Measurements from ENCODE around the gene ASMT. TPM values are rescaled to one million over a fixed set of nuclear protein-coding genes. Genes with fewer than 3 reads are reported as not detected.
"Not testable (repeated sequence)": the region's sequence is repeated elsewhere in the genome, so short reads cannot be mapped to it uniquely, and the experiment has no call there.

The ASMT gene
- total RNA-seq = not detected

- no peak within 1 kb of the TSS for H3K27ac Mint-ChIP-seq
- intact Hi-C loops (cut with micrococcal nuclease) = no loop called here
- H3K4me1 Mint-ChIP-seq (ENCODE audit: low read depth) = no peaks in the 10 kb centered on the region
- no peak within 1 kb of the TSS for H3K4me3 Mint-ChIP-seq
- CTCF ChIA-PET = no interaction called here
- no peaks in the 10 kb centered on the region for H3K9me3 Mint-ChIP-seq
- no peak for DNase-seq
- no peaks in the 10 kb centered on the region for H3K27me3 Mint-ChIP-seq (ENCODE audit: low read depth)
- no peaks in the 10 kb centered on the region for H3K36me3 Mint-ChIP-seq (ENCODE audit: low read depth)
These were observed at the start of gene ASMT for GRCh38 chrX:1614927-1615326. ASMT (plus strand) TSS chrX:1615059; CDS start chrX:1615200, 141 bp downstream.

DNA sequence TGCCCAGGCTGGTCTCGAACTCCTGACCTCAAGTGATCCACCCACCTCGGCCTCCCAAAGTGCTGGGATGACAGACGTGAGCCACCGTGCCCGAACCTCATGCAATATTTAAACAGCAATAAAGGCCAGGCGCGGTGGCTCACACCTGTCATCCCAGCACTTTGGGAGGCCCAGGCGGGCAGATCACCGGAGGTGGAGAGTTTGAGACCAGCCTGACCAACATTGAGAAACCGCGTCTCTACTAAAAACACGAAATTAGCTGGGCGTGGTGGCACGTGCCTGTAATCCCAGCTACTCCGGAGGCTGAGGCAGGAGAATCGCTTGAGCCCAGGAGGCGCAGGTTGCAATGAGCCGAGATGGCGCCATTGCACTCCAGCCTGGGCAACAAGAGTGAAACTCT is 40.7 kb upstream of the ASMT start:
- CTCF ChIA-PET; H3K36me3 Mint-ChIP-seq (ENCODE audit: low read depth); DNase-seq; intact Hi-C loops (cut with micrococcal nuclease); H3K27me3 Mint-ChIP-seq (ENCODE audit: low read depth); H3K27ac Mint-ChIP-seq; H3K4me3 Mint-ChIP-seq; H3K9me3 Mint-ChIP-seq: not testable (repeated sequence)
- H3K4me1 Mint-ChIP-seq (ENCODE audit: low read depth) = peaks cover 21% of the 10 kb centered on the region

GRCh38 chrX:1576201-1576992 is 38.5 kb upstream of the ASMT start:
- intact Hi-C loops (cut with micrococcal nuclease) = no loop called here
- no peaks in the 10 kb centered on the region for H3K36me3 Mint-ChIP-seq (ENCODE audit: low read depth)
- no peak overlapping the region for H3K27ac Mint-ChIP-seq
- no peaks in the 10 kb centered on the region for H3K27me3 Mint-ChIP-seq (ENCODE audit: low read depth)
- CTCF ChIA-PET = no interaction called here
- peaks cover 7% of the 10 kb centered on the region for H3K4me1 Mint-ChIP-seq (ENCODE audit: low read depth)
- no peak overlapping the region for H3K4me3 Mint-ChIP-seq
- H3K9me3 Mint-ChIP-seq = peaks cover 2% of the 10 kb centered on the region
- DNase-seq = no peak

DNA sequence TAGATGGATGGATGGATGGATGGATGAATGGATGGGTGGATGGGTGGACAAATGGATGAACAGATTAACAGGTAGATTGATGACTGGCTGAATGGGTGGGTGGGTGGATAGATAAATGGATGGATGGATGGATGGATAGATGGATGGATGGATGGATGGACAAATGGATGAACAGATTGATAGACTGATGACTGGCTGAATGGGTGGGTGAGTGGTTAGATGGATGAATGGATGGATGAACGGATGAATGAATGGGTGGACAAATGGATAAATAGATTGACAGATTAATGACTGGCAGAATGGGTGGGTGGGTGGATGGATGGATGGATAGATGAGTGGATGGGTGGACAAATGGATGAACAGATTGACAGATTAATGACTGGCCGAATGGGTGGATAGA is 37.0 kb upstream of the ASMT start:
- Mint-ChIP-seq H3K9me3 (no peaks in the 10 kb centered on the region), H3K27me3 (ENCODE audit: low read depth) (no peaks in the 10 kb centered on the region)
- intact Hi-C loops (cut with micrococcal nuclease) = no loop called here

DNA sequence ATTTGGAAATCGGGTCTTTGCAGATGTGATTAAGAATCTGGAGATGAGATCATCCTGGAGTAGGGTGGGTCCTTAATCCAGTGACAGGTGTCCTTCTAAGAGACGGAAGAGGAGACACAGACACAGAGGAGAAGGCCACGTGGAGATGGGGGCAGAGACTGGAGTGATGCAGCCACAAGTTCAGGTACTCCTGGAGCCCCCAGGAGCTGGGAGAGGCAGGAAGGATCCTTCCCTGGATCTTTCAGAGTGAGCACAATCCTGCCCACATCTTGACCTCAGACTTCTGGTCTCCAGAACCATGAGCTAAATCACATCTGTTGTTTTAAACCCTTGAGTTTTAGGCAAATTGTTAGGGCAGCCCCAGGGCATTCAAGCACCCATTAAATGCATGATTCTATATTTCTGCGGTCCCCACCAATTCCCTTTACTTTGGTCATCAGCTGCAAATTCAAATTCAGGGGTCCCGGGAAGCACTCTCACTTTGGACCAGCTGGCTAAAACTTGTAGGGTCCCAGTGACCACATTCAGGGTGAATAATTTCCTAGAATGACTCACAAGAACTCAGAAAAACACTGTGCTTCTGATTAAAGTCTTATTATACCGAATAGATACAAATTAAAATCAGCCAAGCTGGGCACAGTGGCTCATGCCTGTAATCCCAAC is 36.2 kb upstream of the ASMT start:
- intact Hi-C loops (cut with micrococcal nuclease) = no loop called here
- Mint-ChIP-seq H3K27ac (no peak overlapping the region), H3K36me3 (ENCODE audit: low read depth) (no peaks in the 10 kb centered on the region), H3K9me3 (no peaks in the 10 kb centered on the region), H3K4me1 (ENCODE audit: low read depth) (peaks cover 14% of the 10 kb centered on the region), H3K4me3 (no peak overlapping the region), H3K27me3 (ENCODE audit: low read depth) (no peaks in the 10 kb centered on the region)
- CTCF ChIA-PET = no interaction called here
- no peak for DNase-seq

More for the DNA sequence above, 37.0 kb upstream of the ASMT start:
- Mint-ChIP-seq H3K4me3 (no peak overlapping the region), H3K36me3 (ENCODE audit: low read depth) (no peaks in the 10 kb centered on the region), H3K4me1 (ENCODE audit: low read depth) (peaks cover 6% of the 10 kb centered on the region), H3K27ac (no peak overlapping the region)
- DNase-seq = no peak
- CTCF ChIA-PET = no interaction called here

DNA sequence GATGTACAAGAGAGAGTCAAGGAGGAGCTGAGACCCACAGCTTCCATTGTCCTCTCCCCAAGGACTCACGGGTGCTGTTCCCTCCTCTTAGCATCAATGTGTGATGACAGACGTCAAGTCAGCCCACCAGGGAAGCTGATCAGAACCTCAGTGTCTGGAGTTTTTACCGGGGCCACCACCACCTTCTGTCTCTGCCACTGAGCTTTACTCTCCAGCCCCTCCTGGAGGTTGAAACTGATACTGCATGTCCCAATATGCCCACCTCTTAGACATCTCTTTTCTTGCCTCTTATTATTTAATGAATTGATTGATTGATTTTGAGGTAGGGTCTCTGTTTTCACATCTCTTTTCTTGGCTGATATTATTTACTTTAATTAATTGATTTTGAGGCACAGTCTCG is 33.7 kb upstream of the ASMT start:
- DNase-seq = peak; percentile 92
- H3K9me3 Mint-ChIP-seq = no peaks in the 10 kb centered on the region
- H3K36me3 Mint-ChIP-seq (ENCODE audit: low read depth) = no peaks in the 10 kb centered on the region
- H3K4me1 Mint-ChIP-seq (ENCODE audit: low read depth) = peaks cover 18% of the 10 kb centered on the region
- no peaks in the 10 kb centered on the region for H3K27me3 Mint-ChIP-seq (ENCODE audit: low read depth)
- H3K4me3 Mint-ChIP-seq = no peak overlapping the region
- CTCF ChIA-PET = no interaction called here
- intact Hi-C loops (cut with micrococcal nuclease) = loop anchor here (1.0 to 2.0 kb wide), 5 partner anchors 44 to 335 kb away; partner anchors contain the start of gene P2RY8
- no peak overlapping the region for H3K27ac Mint-ChIP-seq

GRCh38 chrX:1582686-1583437 is 32.0 kb upstream of the ASMT start:
- Mint-ChIP-seq H3K4me1 (ENCODE audit: low read depth) (peaks cover 18% of the 10 kb centered on the region), H3K4me3 (peak overlapping the region; percentile 25), H3K27me3 (ENCODE audit: low read depth) (no peaks in the 10 kb centered on the region), H3K36me3 (ENCODE audit: low read depth) (no peaks in the 10 kb centered on the region), H3K27ac (peak overlapping the region; percentile 75), H3K9me3 (no peaks in the 10 kb centered on the region)
- DNase-seq = peak; percentile 75
- CTCF ChIA-PET = no interaction called here
- intact Hi-C loops (cut with micrococcal nuclease) = no loop called here

GRCh38 chrX:1584237-1585011 is 30.4 kb upstream of the ASMT start:
- Mint-ChIP-seq H3K4me1 (ENCODE audit: low read depth) (peaks cover 18% of the 10 kb centered on the region), H3K27ac (no peak overlapping the region), H3K4me3 (no peak overlapping the region), H3K27me3 (ENCODE audit: low read depth) (no peaks in the 10 kb centered on the region), H3K9me3 (no peaks in the 10 kb centered on the region), H3K36me3 (ENCODE audit: low read depth) (no peaks in the 10 kb centered on the region)
- intact Hi-C loops (cut with micrococcal nuclease) = no loop called here
- DNase-seq = no peak
- CTCF ChIA-PET = no interaction called here

GRCh38 chrX:1587161-1587560 is 27.7 kb upstream of the ASMT start:
- Mint-ChIP-seq H3K27ac (no peak overlapping the region), H3K4me1 (ENCODE audit: low read depth) (peaks cover 18% of the 10 kb centered on the region), H3K27me3 (ENCODE audit: low read depth) (no peaks in the 10 kb centered on the region), H3K9me3 (no peaks in the 10 kb centered on the region), H3K4me3 (no peak overlapping the region), H3K36me3 (ENCODE audit: low read depth) (peaks cover 2% of the 10 kb centered on the region)
- CTCF ChIA-PET = no interaction called here
- intact Hi-C loops (cut with micrococcal nuclease) = no loop called here
- DNase-seq = no peak

DNA sequence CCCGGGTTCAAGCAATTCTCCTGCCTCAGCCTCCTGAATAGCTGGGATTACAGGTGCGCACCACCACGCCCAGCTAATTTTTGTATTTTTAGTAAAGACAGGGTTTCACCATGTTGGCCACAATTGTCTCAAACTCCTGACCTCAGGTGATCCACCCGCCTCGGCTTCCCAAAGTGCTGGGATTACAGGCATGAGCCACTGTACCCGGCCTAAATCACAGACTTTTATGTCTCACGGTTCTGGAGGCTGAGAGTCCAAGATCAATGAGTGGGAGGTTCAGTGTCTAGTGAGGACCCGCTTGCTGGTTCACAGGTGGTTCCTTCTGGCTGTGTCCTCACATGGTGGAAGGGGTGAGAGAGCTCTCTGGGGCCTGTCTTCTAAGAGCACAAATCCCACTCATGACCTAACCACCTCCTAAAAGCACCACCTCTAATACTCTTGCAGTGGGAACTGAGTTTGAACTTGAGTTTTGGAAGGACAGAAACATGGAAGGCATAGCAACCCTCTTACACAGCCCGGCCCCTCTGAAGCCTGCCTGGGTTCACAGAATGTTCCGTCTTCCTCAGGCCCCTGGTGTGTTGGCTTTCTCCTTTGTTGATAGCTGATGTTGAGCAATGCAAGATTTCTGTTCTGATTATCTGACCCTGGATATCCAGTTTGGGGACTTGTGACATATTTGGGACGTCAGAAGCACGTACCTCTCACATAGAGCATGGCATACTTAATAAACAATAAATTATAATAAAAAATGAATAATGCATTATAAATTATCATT is 25.3 kb upstream of the ASMT start:
- H3K27ac Mint-ChIP-seq = peak overlapping the region; percentile 39
- no peak for DNase-seq
- CTCF ChIA-PET = no interaction called here
- H3K36me3 Mint-ChIP-seq (ENCODE audit: low read depth) = peaks cover 10% of the 10 kb centered on the region
- intact Hi-C loops (cut with micrococcal nuclease) = loop anchor here (5.0 kb wide), 2 partner anchors 1018 to 1103 kb away; partner anchors contain the start of gene CD99
- H3K27me3 Mint-ChIP-seq (ENCODE audit: low read depth) = no peaks in the 10 kb centered on the region
- peaks cover 21% of the 10 kb centered on the region for H3K4me1 Mint-ChIP-seq (ENCODE audit: low read depth)
- no peaks in the 10 kb centered on the region for H3K9me3 Mint-ChIP-seq
- H3K4me3 Mint-ChIP-seq = no peak overlapping the region

- CTCF ChIA-PET = no interaction called here
- H3K4me3 Mint-ChIP-seq = peak within 1 kb of the TSS; percentile 91
- intact Hi-C loops (cut with micrococcal nuclease) = loop anchor here (1.0 to 5.0 kb wide), 6 partner anchors 70 to 1101 kb away; partner anchors contain the start of genes CD99 and SLC25A6
- no peaks in the 10 kb centered on the region for H3K9me3 Mint-ChIP-seq
- peaks cover 23% of the 10 kb centered on the region for H3K36me3 Mint-ChIP-seq (ENCODE audit: low read depth)
- peak; percentile 98 for DNase-seq
- peak within 1 kb of the TSS; percentile 89 for H3K27ac Mint-ChIP-seq
- H3K27me3 Mint-ChIP-seq (ENCODE audit: low read depth) = no peaks in the 10 kb centered on the region
- H3K4me1 Mint-ChIP-seq (ENCODE audit: low read depth) = peaks cover 31% of the 10 kb centered on the region
These were observed 23.6 kb upstream of the ASMT start, which contains the start of gene AKAP17A for GRCh38 chrX:1591102-1591862. AKAP17A (plus strand) TSS chrX:1591604; CDS start chrX:1593463, 1,859 bp downstream.
